GM21723 (cell line): Measurements from ENCODE around the gene MRPS26.
"Not testable (repeated sequence)": the region's sequence is repeated elsewhere in the genome, so short reads cannot be mapped to it uniquely, and the experiment has no call there.

ENCODE experiments used
- ATAC-seq: cut with Tn5 transposase; IDR thresholded peaks from one replicate; pipeline ENCODE4 v1.9.1; 2021; ENCODE audit warnings: mild to moderate bottlenecking, moderate library complexity; ENCODE audit not compliant: unreplicated experiment

The MRPS26 gene

DNA sequence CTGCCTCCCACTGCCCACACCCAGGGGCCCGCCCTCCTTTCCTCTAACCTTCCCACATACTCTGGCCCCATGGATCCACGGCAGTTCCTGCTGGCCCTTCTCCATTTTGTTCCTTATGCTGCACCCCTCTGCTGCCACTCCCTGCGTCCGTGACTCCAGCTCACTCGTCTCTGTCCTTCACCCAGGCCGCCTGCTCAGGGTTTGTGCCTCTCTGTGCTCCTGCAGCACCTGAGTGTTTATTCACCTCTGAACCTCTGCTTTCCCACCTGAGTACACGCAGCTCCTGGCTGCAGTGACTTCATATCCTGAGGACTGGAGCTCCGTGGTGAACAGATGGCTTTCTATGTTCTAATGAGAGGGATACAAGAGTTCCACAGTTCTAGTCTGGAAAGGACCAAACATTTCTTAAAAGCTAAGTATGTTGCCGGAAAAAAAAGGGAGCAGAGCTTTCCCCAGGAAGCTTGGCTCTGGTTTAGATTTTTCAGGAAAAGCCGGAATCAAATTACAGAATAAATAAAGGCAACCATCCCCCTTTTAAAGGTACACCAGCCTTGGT is 3.9 kb upstream of the MRPS26 start:
- no peak for ATAC-seq

DNA sequence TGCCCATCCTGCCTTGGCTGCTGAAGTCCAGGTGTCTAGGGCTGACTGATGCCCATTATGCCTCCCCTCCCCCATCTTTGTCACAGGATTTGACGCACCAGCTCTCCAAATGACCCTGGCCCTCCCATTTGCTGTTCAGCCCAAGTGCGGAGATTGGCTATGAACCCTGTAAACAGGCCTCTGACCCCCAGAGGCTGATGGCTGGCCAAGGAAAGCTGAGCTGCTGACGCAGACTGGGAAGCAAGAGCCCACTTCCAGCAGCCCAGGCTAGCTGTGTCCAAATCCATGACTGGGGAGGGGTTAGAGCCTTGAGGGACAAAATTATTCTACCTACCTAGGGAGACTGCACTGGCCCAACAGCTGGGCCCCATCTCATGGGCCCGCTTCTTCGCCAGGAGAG is 3.2 kb upstream of the MRPS26 start:
- no peak for ATAC-seq

DNA sequence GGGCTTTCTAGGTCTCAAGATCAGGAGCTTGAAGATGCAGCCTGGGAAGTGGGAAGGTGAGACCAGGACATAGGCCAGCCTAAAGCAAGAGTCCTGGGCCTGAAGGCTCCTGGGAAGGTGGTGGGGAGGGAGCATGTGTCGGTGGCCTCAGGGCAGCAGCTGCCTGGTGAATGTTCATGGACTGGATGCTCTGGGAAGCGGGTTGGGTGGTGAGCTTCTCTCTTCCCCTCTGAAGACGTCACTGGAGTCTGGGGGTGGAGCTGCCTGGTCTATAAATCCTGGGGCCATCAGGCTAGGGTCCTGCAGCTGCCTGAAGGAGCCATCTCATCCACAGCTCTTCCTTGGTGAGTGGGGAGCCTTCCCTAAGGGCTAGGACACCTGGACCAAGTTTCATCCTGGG is 2.5 kb upstream of the MRPS26 start, which contains the start of gene GNRH2:
GNRH2 (plus strand) TSS at position 301 of the 400 bp plus-strand sequence. CDS start 793 bp downstream, outside the sequence.
- ATAC-seq = no peak

- ATAC-seq = no peak
These were observed 1.4 kb upstream of the MRPS26 start for GRCh38 chr20:3044336-3044965.

- peak; percentile 42 for ATAC-seq
These were observed 623 bp upstream of the MRPS26 start for GRCh38 chr20:3045042-3045815.

DNA sequence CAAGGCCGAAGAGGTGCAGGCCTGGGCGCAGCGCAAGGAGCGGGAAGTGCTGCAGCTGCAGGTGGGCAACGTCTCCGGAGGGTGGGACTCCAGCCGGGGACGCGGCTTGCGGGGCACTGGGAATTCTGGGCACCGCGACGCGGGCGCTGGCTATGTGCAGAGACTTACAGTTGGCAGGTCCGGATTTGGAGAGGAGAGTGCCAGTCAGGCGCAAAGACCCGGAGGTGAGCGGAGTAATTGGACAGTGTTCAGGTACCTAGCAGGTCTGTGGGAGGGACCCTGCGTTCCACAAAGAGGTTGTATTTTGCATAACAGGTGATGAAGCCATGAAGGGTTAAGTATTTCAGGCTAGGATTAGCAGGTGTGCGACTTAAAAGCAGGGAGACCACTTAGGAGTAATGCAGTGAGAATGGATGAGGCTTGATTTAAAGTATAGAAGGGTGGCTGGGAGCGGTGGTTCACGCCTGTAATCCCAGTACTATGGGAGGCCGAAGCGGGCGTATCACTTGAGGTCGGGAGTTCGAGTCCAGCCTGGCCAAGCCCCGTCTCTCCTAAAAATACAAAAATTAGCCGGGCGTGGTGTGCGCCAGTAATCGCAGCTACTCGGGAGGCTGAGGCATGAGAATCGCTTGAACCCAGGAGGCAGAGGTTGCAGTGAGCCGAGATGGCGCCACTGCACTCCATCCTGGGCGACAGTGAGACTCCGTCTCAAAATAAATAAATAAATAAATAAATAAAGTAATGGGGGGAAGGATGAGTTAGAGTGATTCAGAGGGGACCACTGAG is 1.0 kb downstream of the MRPS26 start:
- peak; percentile 6 for ATAC-seq

GRCh38 chr20:3047486-3048419 is 1.9 kb downstream of the MRPS26 start:
- no peak for ATAC-seq

DNA sequence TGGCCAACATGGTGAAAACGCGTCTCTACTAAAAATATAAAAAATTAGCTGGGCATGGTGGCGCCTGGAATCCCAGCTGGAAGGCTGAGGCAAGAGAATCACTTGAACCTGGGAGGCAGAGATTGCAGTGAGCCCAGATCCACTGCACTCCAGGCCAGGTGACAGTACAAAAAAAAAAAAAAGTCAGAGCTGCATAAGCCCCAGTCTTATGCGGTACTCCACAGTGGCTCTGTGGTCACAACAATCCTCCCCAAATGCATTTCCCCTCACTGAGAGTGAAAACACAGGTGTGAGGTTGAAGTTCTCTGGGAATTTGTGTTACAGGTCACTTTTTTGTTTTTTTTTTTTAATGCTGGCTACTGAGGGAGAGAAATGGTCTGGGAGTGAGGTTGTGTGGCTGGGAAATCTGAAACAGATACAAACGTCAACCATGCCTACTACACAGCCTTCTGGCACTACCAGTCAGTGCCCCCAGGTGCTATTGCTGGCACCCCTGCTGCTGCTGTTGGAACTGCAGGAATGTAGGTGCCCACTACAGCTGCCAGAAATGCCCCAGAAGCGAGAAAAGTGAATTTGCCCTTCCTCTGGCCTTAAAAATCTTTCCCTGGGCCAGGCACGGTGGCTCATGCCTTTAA is 5.7 kb downstream of the MRPS26 start:
- no peak for ATAC-seq

DNA sequence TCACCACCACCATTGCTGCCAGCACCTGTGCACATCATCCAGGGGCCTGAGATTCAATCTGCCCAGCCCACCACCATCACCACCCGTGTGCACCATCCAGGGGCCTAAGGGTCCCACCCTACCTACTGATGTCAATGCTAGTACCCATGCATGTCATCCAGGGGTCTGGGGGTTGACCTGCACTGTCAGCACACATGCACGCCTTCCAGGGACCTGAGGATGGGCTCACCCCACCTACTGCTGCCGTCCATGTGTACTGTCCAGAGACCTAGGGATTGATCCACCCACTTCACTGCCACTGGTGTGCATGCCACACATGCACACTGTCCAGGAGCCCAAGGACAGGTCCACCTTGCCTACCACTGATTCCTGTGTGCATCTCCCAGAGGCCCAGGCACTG is 13.6 kb downstream of the MRPS26 start:
- no peak for ATAC-seq

- not testable (repeated sequence) for ATAC-seq
These were observed 18.3 kb downstream of the MRPS26 start for GRCh38 chr20:3064119-3064518.

DNA sequence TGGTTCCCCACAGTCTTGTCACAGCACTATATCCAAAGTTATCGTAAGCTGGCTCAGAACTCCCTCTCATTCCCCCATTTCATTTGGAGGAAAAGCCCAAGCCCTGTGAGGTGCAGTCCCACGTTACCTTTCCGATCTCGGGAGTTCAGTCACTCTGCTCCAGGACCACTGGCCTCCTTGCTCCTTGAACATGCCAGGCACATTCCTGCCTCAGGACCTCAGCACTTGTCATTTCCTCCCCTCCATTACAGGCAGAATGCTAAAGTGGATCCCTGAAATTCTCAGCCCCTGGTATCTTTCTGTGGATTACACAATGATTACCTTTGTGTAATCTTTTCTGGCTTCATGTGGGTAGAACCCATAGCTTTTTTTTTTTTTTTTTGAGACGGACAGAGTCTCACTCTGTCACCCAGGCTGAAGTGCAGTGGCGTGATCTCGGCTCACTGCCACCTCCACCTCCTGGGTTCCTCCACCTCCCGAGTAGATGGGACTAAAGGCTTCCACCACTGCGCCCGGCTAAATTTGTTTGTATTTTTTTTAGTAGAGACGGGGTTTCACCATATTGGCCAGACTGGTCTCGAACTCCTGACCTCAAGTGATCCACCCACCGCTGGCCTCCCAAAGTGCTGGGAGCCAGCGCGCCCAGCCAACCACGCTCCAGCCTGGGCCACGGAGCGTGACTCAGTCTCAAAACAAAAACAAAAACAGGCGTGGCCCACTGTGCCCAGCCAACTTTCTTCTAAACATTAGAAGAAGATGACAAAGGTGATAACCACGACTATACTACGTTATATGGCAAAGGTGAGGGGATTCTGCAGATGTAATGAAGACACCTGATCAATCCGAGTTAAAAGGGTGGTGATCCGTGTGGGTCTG is 21.5 kb downstream of the MRPS26 start:
- ATAC-seq = no peak

DNA sequence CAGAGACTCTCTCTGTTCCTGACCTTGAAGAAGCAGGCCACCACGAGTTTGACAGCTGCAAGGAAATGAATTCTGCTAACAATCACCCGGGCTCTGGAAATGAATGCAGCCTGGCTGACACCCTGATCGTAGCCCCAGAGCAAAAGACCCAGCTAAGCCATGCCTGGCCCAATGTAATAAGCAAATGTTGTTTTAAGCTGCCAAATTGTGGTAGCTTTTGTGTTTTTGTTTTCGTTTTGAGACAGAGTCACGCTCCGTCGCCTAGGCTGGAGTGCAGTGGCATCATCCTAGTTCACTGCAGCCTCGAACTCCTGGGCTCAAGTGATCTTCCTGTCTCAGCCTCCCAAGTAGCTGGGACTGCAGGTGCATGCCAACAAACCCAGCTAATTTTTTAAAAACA is 22.2 kb downstream of the MRPS26 start:
- peak; percentile 61 for ATAC-seq

- ATAC-seq = no peak
These were observed 23.4 kb downstream of the MRPS26 start for GRCh38 chr20:3068986-3069900.

DNA sequence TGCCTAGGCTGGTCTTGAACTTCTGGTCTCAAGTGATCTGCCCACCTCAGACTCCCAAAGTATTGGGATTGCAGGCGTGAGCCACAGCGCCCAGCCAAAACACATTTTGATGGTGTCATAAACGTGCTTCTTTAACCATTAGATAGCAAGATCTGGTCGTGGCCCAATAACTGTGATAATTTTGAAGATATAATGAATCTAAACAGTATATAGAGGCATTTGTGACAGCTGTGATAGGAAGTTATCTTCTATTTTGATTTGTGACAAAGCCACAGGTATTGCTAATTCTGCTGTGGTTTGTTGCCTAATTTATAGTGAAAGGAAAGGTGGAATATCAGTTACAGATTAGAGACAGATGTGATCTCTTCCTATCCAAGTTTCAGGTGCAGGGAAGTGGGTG is 24.9 kb downstream of the MRPS26 start:
- ATAC-seq = no peak

- no peak for ATAC-seq
These were observed 25.4 kb downstream of the MRPS26 start for GRCh38 chr20:3071266-3071609.

DNA sequence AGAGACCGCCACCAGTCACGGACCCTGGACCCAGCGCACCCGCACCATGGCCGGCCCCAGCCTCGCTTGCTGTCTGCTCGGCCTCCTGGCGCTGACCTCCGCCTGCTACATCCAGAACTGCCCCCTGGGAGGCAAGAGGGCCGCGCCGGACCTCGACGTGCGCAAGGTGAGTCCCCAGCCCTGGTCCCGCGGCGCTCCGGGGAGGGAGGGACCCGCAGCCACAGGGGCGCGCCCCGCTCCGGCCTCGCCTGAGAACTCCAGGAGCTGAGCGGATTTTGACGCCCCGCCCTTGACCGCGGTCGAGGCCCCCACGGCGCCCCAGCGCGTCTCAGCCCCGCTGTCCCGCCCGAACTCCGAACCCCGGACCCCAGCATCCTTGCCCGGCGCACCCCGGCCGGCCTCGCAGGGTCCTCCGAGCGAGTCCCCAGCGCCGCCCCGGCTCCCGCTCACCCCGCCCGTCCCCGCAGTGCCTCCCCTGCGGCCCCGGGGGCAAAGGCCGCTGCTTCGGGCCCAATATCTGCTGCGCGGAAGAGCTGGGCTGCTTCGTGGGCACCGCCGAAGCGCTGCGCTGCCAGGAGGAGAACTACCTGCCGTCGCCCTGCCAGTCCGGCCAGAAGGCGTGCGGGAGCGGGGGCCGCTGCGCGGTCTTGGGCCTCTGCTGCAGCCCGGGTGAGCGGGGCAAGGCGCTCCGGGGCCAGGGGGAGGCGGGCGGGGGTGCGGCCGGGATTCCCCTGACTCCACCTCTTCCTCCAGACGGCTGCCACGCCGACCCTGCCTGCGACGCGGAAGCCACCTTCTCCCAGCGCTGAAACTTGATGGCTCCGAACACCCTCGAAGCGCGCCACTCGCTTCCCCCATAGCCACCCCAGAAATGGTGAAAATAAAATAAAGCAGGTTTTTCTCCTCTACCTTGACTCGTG is 26.0 kb downstream of the MRPS26 start, which contains the start of gene OXT:
OXT (plus strand) TSS at position 11 of the 920 bp plus-strand sequence; CDS start at position 47, 36 bp downstream.
- no peak for ATAC-seq
